Colonic mucosa (tissue), 4 donors: Measurements from ENCODE around the gene LMF2. TPM values are rescaled to one million over a fixed set of nuclear protein-coding genes. Genes with fewer than 3 reads are reported as not detected.

Source experiments
- DNase-seq: peaks from one replicate; pipeline ENCODE4 v3.0.0-alpha.2; 2020
- H3K27ac ChIP-seq: fragments of 200-600 bp; one replicate; pipeline ENCODE4 v1.8.0; 2021
- H3K27me3 ChIP-seq: fragments of 200-600 bp; one replicate; pipeline ENCODE4 v1.8.0; 2021
- H3K36me3 ChIP-seq: fragments of 200-600 bp; one replicate; pipeline ENCODE4 v1.8.0; 2021
- H3K4me1 ChIP-seq: fragments of 200-600 bp; one replicate; pipeline ENCODE4 v1.8.0; 2021; ENCODE audit warnings: mild to moderate bottlenecking
- H3K4me3 ChIP-seq: fragments of 200-600 bp; one replicate; pipeline ENCODE4 v1.8.0; 2021
- H3K9ac ChIP-seq, 2 donors: one replicate each; pipeline ENCODE4 v1.7.0; 2013; ENCODE audit warnings: control low read depth in 2 of 2, low read depth in 2 of 2, low read length in 2 of 2
- H3K9me3 ChIP-seq: fragments of 200-600 bp; one replicate; pipeline ENCODE4 v1.8.0; 2021
- CTCF ChIP-seq: fragments of 200-600 bp; IDR thresholded peaks from one replicate; pipeline ENCODE4 v1.8.0; 2022; ENCODE audit warnings: antibody characterized with exemption, mild to moderate bottlenecking
- intact Hi-C: fragments of 100-400 bp; cut with DNase I; formaldehyde crosslinking; loops from one replicate; pipeline ENCODE4 v1.14.1; 2022
- total RNA-seq, 2 donors: library from RNA; stranded (reverse); fragmentation: NEBNext Ultra II Directional in 1 of 2; extraction: Animal tissue kit (Norgen Biotek cat#: 25700) in 1 of 2; gene quantifications; one replicate each; pipeline ENCODE4 v1.2.1, GENCODE V29; 2021
- donor health status: healthy.
- donor health status: DM: no; HTN: no; CAD: no.
- donor health status: DM: no; HTN: no; CAD: no.

LMF2 gene
- total RNA-seq, 2 donors from 2014 or later: 51.1 to 60.0 TPM

DNA sequence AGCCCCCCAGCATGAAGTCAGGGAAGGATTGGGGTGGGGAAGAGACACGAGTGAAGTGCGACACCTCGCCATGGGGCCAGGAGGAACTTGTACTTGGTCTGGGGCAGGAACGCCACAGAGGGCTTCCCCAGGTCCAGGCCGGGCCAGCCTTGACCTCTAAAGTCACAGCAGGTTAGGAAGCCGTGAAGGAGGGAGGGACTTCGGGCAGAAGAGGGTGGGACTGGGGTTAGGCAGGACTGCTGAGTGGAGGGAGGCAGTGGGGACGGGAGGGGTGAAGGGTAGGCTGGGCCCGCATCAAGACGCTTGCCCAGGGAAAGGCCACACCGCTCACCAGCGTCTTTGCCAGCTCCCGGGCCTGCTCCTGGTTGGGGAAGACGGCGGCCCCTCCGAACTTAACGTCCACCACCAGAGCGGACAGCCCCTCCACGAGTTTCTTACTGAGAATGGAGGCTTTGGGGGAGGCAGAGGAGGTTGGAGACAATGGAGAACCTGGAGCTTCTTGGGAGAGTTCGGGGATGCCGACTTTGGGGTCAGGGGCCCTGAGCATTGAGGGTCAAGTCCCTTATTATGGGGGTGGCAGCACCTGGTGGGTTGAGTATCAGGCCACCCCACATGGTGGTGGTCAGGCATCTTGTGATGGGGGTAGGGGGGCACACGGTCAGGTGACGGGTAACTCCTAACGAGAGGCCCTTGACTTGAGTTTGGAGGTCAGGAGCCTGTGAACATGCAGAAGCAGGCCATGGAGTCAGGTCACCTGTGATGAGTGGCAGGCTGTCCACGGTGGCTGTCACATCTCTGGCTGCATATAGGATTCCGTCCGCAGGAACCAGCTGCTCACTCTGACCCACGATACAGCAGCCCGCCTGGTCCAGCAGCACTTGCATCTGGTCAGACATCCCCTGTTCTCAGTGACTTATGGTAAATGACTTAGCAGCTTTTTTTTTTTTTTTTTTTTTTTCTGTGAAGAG lies 19.6 kb upstream of the LMF2 start:
- Histone ChIP-seq H3K4me1 (peaks cover 16% of the 10 kb centered on the region), H3K9ac (peak overlapping the region; percentile 86), H3K9me3 (no peaks in the 10 kb centered on the region), H3K27me3 (no peaks in the 10 kb centered on the region), H3K4me3 (peak overlapping the region; percentile 85), H3K36me3 (peaks cover 10% of the 10 kb centered on the region), H3K27ac (peak overlapping the region; percentile 100)
- no peak for TF ChIP-seq CTCF
- peak; percentile 68 for DNase-seq
- intact Hi-C loops: no loop called here

- DNase-seq: peak; percentile 86
- Histone ChIP-seq H3K4me1 (peaks cover 16% of the 10 kb centered on the region), H3K36me3 (peaks cover 10% of the 10 kb centered on the region), H3K9me3 (no peaks in the 10 kb centered on the region), H3K4me3 (peak overlapping the region; percentile 85), H3K27ac (peak overlapping the region; percentile 100), H3K27me3 (no peaks in the 10 kb centered on the region), H3K9ac (peak overlapping the region; percentile 86)
- peak; percentile 44 for TF ChIP-seq CTCF
- intact Hi-C loops: no loop called here
These were observed 18.8 kb upstream of the LMF2 start for GRCh38 chr22:50526108-50526833.

GRCh38 chr22:50525858-50526107 lies 18.3 kb upstream of the LMF2 start:
- Histone ChIP-seq H3K9me3 (no peaks in the 10 kb centered on the region), H3K27ac (peak overlapping the region; percentile 100), H3K9ac (peak overlapping the region; percentile 86), H3K4me1 (peaks cover 16% of the 10 kb centered on the region), H3K36me3 (peaks cover 10% of the 10 kb centered on the region), H3K4me3 (peak overlapping the region; percentile 85), H3K27me3 (no peaks in the 10 kb centered on the region)
- intact Hi-C loops: no loop called here
- DNase-seq: no peak
- TF ChIP-seq CTCF: no peak

GRCh38 chr22:50525104-50525857 lies 17.8 kb upstream of the LMF2 start, which contains the start of gene SCO2:
SCO2 (minus strand) TSS chr22:50525598; CDS start chr22:50524411, 1,187 bp downstream.
- Histone ChIP-seq H3K36me3 (peaks cover 10% of the 10 kb centered on the region), H3K4me1 (peaks cover 16% of the 10 kb centered on the region), H3K9me3 (no peaks in the 10 kb centered on the region), H3K4me3 (peak within 1 kb of the TSS; percentile 85), H3K27ac (peak within 1 kb of the TSS; percentile 100), H3K9ac (peak within 1 kb of the TSS; percentile 86), H3K27me3 (no peaks in the 10 kb centered on the region)
- peak; percentile 34 for TF ChIP-seq CTCF
- DNase-seq: peak; percentile 97
- intact Hi-C loops: no loop called here

- TF ChIP-seq CTCF: no peak
- peak; percentile 83 for DNase-seq
- Histone ChIP-seq H3K4me3 (peak overlapping the region; percentile 85), H3K36me3 (peaks cover 10% of the 10 kb centered on the region), H3K9me3 (no peaks in the 10 kb centered on the region), H3K27me3 (no peaks in the 10 kb centered on the region), H3K4me1 (peaks cover 16% of the 10 kb centered on the region), H3K27ac (peak overlapping the region; percentile 100), H3K9ac (peak overlapping the region; percentile 86)
- intact Hi-C loops: loop anchor here (5.0 kb wide), 1 partner anchor 38 kb away; the partner anchor contains the start of gene SYCE3
These were observed 17.2 kb upstream of the LMF2 start for GRCh38 chr22:50524676-50525103.
